HG03354 (cell line): Measurements from ENCODE around the gene ANO1.

Experiments
- ATAC-seq: cut with Tn5 transposase; IDR thresholded peaks from one replicate; pipeline ENCODE4 v1.9.1; 2021; ENCODE audit warnings: mild to moderate bottlenecking; ENCODE audit not compliant: unreplicated experiment, poor library complexity, severe bottlenecking

ANO1 gene

DNA sequence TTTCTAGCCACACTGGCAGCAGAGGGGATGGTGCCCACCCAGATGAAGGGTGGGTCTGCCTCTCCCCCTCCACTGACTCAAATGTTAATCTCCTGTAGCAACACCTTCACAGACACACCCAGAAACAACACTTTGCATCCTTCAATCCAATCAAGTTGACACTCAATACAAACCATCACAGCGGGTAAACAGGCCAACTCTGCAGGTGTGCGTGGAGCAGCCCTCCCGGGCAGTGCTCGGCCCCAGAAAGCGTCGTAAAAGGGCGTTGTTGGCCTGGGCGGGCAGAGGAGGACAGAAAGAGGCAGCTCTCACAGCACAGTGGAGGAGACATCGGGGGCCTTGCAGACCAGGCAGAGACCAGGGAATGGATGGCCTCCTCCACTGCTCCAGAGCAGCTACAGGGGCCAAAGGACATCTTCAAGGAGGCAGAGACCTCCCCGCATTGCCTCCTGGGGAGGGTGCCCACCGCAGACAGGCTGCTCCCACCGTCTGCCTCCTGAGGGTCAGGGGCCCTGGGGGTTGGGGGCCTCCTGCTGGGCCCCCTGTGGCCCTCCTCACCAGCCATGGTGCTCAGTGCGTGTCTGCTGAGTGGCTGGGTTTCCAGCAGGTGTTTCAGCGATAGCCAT is 68.9 kb downstream of the ANO1 start:
- ATAC-seq, result no peak

DNA sequence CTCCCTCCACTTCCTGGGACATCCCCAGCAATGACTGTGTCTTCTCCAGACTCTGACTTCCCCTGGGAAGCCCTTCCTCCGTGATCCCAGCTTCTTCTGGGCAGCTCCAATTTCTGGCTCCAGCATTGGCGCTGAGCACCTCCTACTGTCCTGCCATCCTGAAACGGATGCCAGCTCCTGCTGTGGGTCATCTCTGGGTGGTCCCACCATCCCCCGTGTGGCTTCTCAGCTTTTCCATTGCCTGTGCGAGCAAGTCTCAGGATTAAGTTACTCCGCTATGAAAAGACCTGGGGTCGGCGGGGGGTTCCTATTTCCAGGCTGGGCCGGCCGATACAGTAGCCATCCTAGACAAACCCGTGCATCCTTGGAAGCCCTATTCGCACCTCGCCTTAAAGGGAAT is 69.6 kb downstream of the ANO1 start:
- ATAC-seq, result no peak

DNA sequence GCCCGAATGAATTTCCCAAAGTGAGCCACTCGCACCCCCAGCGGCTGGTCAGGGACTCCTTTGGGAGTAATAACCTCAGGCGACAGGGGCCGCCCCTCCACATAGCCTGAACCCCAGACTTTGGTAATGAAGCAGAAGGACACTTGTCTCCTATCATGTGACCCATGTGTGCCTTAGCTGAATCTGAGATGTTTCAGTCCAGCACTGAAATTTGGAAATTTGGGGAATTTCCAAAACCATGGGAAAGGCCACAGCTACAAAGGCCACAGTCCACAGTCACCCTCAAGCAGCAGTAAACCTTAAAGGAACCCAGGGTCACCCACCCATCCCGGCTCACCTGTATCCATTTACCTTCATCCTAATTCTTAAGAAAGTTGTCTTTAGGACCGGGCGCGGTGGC is 73.6 kb downstream of the ANO1 start:
- no peak for ATAC-seq

GRCh38 chr11:70153133-70153727 is 75.1 kb downstream of the ANO1 start:
- no peak for ATAC-seq

- no peak for ATAC-seq
Measured at GRCh38 chr11:70155386-70155785, 77.3 kb downstream of the ANO1 start.

DNA sequence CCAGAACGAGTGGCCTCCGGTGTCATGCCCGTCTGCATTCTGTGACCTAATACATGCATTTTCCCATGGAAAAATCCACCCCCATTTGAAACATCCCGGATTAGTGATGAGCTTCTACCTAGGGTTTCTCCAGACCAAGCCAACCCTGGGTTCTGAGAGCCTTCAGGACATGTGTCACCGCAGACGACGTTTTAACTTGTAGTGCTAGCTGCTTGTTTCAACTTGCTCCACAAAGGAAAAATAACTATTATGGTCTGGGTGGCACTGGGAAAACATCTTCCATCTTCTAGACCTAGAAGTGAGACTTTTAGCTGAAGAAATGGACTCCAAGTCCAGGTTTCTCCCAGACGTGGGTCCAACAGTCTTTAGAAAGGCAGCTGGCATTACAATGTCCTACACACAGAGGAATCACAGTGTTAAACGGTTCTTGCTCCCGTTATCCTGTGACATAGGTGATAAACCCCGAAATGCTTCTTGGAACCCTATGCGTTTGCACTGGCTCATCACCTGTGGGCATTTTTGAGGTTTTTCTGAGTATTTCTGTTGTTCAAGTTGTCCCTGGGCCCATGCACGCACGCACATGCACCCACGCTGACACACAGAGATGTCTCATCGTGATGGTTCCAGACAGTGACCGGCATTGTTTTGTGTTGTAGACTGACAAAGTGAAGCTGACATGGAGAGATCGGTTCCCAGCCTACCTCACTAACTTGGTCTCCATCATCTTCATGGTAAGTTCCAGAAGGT is 78.3 kb downstream of the ANO1 start:
- no peak for ATAC-seq

- ATAC-seq, result no peak
Measured at GRCh38 chr11:70158201-70158600, 80.1 kb downstream of the ANO1 start.

GRCh38 chr11:70158757-70159389 is 80.8 kb downstream of the ANO1 start:
- ATAC-seq, result no peak

GRCh38 chr11:70159627-70160570 is 81.8 kb downstream of the ANO1 start:
- no peak for ATAC-seq

DNA sequence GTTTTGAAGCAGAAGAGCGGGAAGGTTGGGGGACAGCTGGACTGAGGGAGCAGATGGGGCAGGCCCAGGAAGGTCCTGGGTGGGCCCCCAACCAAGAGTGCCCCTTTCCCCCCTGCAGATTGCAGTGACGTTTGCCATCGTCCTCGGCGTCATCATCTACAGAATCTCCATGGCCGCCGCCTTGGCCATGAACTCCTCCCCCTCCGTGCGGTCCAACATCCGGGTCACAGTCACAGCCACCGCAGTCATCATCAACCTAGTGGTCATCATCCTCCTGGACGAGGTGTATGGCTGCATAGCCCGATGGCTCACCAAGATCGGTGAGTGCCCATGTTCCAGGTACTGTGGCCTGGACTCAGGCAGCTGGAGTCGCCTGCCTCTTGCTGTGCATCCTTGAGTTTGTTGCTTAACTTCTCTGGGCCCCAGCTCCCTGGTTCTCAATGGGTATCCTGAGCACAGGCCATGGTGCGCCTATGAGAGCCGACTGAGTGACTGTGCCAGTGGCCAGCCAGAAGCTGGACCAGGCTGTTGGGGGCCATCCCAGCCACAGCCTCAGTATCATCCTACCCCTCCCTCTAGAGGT is 83.0 kb downstream of the ANO1 start:
- ATAC-seq, result no peak

GRCh38 chr11:70164705-70165104 is 86.6 kb downstream of the ANO1 start:
- no peak for ATAC-seq

DNA sequence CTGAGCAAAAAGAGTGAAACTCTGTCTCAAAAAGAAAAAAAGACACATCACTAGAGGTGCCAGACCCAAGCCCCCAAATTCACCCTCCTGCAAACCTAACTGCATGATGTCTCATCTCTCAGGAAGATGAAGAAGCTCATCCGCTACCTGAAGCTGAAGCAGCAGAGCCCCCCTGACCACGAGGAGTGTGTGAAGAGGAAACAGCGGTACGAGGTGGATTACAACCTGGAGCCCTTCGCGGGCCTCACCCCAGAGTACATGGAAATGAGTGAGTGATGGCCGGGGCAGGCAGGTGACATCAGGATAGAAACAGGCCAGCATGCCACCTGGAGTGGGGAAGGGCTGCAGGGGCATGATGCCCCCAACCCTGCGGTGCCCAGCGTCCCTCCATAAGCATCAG is 89.0 kb downstream of the ANO1 start:
- no peak for ATAC-seq

DNA sequence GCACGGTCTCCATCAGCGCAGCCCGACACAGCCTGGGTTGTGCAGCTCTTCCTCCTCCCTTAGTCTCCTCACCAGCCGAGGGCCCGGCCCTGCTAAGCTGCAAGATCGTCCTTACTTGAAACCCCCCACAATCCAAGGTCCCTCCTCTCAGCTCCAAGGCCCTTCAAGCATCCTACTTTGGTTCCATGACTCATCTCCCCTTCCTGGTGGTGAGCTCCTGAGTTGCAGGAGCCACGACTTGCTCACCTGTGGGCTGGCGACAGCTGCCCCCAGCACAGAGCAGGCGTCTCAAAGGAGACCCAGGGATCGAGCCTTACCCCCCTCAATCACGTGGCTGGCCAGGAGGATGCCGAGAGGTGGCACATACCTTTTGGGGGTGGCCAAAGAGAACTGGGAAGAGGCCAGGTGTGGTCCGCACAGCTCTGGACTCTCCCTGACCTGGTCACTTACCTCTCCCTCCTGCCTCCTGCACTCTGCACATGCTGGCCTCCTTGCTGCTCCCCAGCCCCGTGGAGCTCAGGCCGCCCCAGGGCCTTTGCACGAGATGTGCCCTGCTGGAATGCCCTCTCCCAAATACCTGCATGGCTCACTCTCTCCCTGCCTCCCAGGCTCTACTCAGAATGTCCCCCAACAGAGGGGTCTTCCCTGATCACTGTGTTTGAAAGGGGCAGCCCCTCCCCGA is 89.7 kb downstream of the ANO1 start:
- no peak for ATAC-seq

- ATAC-seq, result no peak
Measured at GRCh38 chr11:70168405-70168754, 90.3 kb downstream of the ANO1 start.

DNA sequence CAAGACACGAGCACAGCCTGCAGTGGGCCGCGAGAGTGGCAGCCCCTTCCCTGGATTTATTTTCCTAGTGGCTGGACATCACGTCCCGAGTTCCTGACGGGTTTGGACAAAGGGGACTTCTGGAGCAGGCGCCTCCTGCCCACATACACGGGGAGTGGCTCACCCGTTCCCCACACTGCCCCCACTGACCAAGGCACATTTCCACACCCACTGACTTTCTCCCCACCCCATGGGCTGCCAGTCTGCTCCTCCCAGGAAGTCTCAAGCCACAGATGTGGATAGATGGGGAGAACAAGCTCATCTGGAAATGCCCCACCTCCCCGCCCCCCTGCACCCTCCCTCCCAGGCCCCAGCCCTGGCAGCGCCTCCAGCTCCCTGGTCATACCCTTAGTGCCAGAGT is 91.0 kb downstream of the ANO1 start:
- ATAC-seq, result no peak

- no peak for ATAC-seq
Measured at GRCh38 chr11:70169632-70170031, 91.5 kb downstream of the ANO1 start.

DNA sequence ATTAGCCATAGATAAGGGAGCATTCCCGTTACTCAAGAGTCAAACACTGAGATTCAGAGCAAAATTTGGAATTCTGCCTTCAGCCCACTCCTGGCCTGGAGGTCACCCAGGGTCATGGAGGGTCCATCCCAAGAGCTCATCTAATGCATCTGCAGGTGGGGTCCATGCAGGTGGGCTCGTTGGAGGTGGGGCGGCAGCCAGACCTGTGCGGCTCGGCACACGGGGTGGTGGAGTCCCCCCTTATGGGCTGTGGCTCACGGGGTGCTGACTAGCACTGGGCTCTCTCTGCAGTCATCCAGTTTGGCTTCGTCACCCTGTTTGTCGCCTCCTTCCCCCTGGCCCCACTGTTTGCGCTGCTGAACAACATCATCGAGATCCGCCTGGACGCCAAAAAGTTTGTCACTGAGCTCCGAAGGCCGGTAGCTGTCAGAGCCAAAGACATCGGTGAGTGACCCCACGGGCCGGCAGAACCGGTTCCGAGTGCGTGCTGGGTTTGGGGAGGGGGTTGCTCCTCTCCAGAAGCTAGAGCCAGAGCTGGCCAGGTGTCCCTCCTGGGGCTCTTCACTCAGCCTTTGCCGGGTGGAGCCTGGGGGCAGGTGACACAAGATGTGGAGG is 92.6 kb downstream of the ANO1 start:
- ATAC-seq, result no peak

DNA sequence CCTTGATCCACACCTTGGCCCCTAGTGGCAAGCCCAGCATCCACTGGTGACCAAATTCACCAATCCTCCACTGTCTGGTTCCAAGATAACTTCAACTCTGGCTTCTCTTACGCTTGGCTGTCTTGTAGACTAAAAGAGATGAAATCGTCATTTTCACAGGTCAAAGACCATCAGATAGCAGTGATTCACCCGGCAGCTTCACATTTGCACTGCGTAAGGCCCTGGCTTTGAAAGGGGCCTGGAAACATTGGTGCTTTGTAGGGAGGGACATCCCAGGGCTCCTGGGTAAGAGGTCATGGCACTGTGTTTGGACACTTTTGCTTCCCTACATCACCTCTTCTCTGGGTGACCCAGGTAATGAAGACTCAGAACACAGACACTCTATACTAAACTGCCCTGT is 94.9 kb downstream of the ANO1 start:
- no peak for ATAC-seq
